HepG2 (cell line): ENCODE data around the gene FNDC3B. TPM values are rescaled to one million over a fixed set of nuclear protein-coding genes. Genes with fewer than 3 reads are reported as not detected.

Source experiments
- CBFB ChIP-seq: sonication (generic); formaldehyde crosslinking; IDR thresholded peaks from 2 replicates; pipeline ENCODE4 v1.4.0; 2020; ENCODE audit warnings: missing genetic modification reagents
- FOXA1 ChIP-seq, 2 experiments: fragments of 450-650 bp in 1 of 2; sonication (generic) in 1 of 2; formaldehyde crosslinking in 1 of 2; IDR thresholded peaks; 2 replicates each; pipeline versions ENCODE4 v1.4.0 to v1.6.1; 2016 to 2020; ENCODE audit warnings: missing genetic modification reagents in 1 of 2
- FOXK2 ChIP-seq: fragments of 450-650 bp; IDR thresholded peaks from 2 replicates; pipeline ENCODE4 v1.6.1; 2016
- GABPB1 ChIP-seq: IDR thresholded peaks from 2 replicates; pipeline ENCODE4 v1.6.1; 2016; ENCODE audit warnings: mild to moderate bottlenecking, missing genetic modification reagents, moderate library complexity, missing compliant biosample characterization
- GATAD1 ChIP-seq: IDR thresholded peaks from 2 replicates; pipeline ENCODE4 v1.6.1; 2016; ENCODE audit warnings: missing genetic modification reagents, missing compliant biosample characterization
- GPBP1L1 ChIP-seq: sonication (generic); formaldehyde crosslinking; IDR thresholded peaks from 2 replicates; pipeline ENCODE4 v1.5.0; 2020; ENCODE audit warnings: mild to moderate bottlenecking, missing genetic modification reagents
- HNRNPK ChIP-seq: fragments of 200-400 bp; formaldehyde crosslinking; IDR thresholded peaks from 2 replicates; pipeline ENCODE4 v1.6.1; 2018; ENCODE audit warnings: low read length, low read depth, moderate library complexity, mild to moderate bottlenecking; ENCODE audit not compliant: poor library complexity, severe bottlenecking
- KAT8 ChIP-seq: IDR thresholded peaks from 2 replicates; pipeline ENCODE4 v1.6.1; 2016; ENCODE audit warnings: missing genetic modification reagents, missing compliant biosample characterization
- KLF9 ChIP-seq: IDR thresholded peaks from 2 replicates; pipeline ENCODE4 v1.6.1; 2016; ENCODE audit warnings: low read depth
- NCOA1 ChIP-seq: sonication (generic); formaldehyde crosslinking; IDR thresholded peaks from 2 replicates; pipeline ENCODE4 v1.9.0; 2021; ENCODE audit warnings: missing genetic modification reagents
- NR2F2 ChIP-seq: IDR thresholded peaks from 2 replicates; pipeline ENCODE4 v1.6.1; 2012; ENCODE audit warnings: low read depth, inconsistent platforms, borderline replicate concordance
- RCOR2 ChIP-seq: IDR thresholded peaks from 2 replicates; pipeline ENCODE4 v1.6.1; 2016; ENCODE audit warnings: missing biosample characterization, missing genetic modification reagents
- SKI ChIP-seq: fragments of 450-650 bp; IDR thresholded peaks from one replicate; pipeline ENCODE4 v1.6.1; 2018; ENCODE audit warnings: mild to moderate bottlenecking; ENCODE audit not compliant: partially characterized antibody
- SMARCC2 ChIP-seq: fragments of 450-650 bp; IDR thresholded peaks from 2 replicates; pipeline ENCODE4 v1.6.1; 2017; ENCODE audit warnings: antibody characterized with exemption, mild to moderate bottlenecking
- TCF7 ChIP-seq: sonication (generic); IDR thresholded peaks from 2 replicates; pipeline ENCODE4 v1.6.1; 2016; ENCODE audit warnings: antibody characterized with exemption, low read depth
- TOPORS ChIP-seq: sonication (generic); formaldehyde crosslinking; IDR thresholded peaks from 2 replicates; pipeline ENCODE4 v1.8.0; 2023; ENCODE audit warnings: mild to moderate bottlenecking, missing genetic modification reagents
- ZMAT3 ChIP-seq: sonication (generic); formaldehyde crosslinking; conservative IDR thresholded peaks from 2 replicates; pipeline ENCODE4 v1.7.0; 2021; ENCODE audit warnings: missing genetic modification reagents
- ZNF615 ChIP-seq: sonication (generic); formaldehyde crosslinking; IDR thresholded peaks from 2 replicates; pipeline ENCODE4 v1.5.0; 2020; ENCODE audit warnings: mild to moderate bottlenecking, missing genetic modification reagents, borderline replicate concordance
- ZNF777 ChIP-seq: sonication (generic); formaldehyde crosslinking; IDR thresholded peaks from 2 replicates; pipeline ENCODE4 v1.4.0; 2020; ENCODE audit warnings: missing genetic modification reagents
- polyA plus RNA-seq, 8 experiments: library from polyadenylated mRNA; depleted of rRNA in 3 of 8; stranded (reverse) in 7 of 8; unstranded in 1 of 8; fragments of >200 nt; fragmentation: Illumina TruSeq in 4 of 8; extraction: Trizol in 4 of 8; gene quantifications; 2 replicates each; pipeline versions ENCODE4 v1.2.1 to v1.2.3, GENCODE V29; 2011 to 2016; ENCODE audit warnings: low read depth in 4 of 8, missing spikeins in 1 of 8, mixed read lengths in 1 of 8; ENCODE audit not compliant: insufficient read depth in 1 of 8
- total RNA-seq, 5 experiments: library from RNA; depleted of rRNA; stranded (reverse); fragments of >200 nt; fragmentation: Illumina TruSeq; extraction: Trizol; gene quantifications; 2 replicates each; pipeline ENCODE4 v1.2.3, GENCODE V29; 2016; ENCODE audit warnings: low read depth in 1 of 5
- TF ChIP-seq, protein P1 (sequence below): sonication (generic); formaldehyde crosslinking; IDR thresholded peaks from 2 replicates; pipeline ENCODE4 v1.4.0; 2020; ENCODE audit warnings: missing genetic modification reagents
- TF ChIP-seq, protein P2 (sequence below): sonication (generic); formaldehyde crosslinking; IDR thresholded peaks from 2 replicates; pipeline ENCODE4 v1.5.0; 2020; ENCODE audit warnings: mild to moderate bottlenecking, missing genetic modification reagents, borderline replicate concordance

The FNDC3B gene
- total and polyA plus RNA-seq, 2 of the 13 experiments (the other 11 are each of a cell fraction or from before 2014, with no cell fraction given) = 74.8 to 103 TPM

DNA sequence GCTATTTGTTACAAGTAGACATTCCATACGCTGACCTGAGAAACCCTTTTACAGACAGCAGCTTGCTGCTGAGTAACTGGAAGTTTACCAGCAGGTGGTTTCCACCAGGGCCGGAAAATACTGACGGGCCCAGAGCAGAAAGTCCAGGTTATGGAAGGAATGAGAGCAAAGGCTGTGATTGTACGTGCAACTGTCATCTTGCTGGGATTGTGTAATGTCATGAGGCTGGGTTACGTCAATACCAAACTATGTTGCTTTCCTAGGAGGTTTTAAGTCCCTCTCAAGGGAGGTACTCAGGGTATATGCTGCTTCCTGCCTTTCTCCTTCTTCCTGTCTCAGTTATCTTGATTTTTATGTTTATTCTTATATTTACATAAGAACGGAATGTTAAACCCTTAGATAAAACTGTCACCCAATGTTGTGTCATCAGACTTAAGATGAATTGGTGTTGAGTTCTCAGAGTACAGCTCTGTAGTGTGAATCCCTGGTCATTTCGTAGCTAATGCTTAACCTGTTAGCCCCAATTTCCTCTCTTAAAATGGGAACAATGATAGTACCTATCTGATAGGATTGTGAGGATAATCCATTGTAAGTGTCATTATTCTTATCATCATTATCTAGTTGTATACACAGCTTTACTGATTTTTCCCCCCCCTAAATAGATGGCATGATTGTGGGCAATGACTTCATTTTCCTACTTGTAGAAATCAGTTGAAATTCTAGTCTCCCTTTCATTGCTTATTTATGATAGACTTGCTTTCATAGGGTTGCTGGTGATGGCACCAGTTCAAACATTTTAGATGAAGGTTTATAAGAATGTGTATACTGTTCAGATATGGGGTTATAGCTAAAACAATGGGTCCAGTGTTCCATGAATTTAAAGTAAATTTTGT is 101.4 kb downstream of the FNDC3B start (continued):
- TF ChIP-seq TCF7 (peak; percentile 84), KLF9 (CRISPR knock-in tag) (no peak; the same call in 1 of the 2 replicates), GATAD1 (CRISPR knock-in tag) (peak; percentile 70), RCOR2 (CRISPR knock-in tag) (peak; percentile 94), ZNF777 (CRISPR knock-in tag) (no peak), GABPB1 (peak; percentile 51), KAT8 (CRISPR knock-in tag) (peak; percentile 89), NR2F2 (peak; percentile 76), CBFB (CRISPR knock-in tag) (peak; percentile 80), FOXK2 (peak; percentile 68), HNRNPK (no peak), TOPORS (peak; percentile 75), ZMAT3 (no peak), GPBP1L1 (CRISPR knock-in tag) (no peak), SKI (peak; percentile 59), SMARCC2 (no peak), ZNF615 (CRISPR knock-in tag) (no peak), FOXA1 (IDR thresholded peaks at IDR 0.05) (no peak), FOXA1 (CRISPR knock-in tag; IDR thresholded peaks at IDR 0.05) (peak; percentile 76), NCOA1 (CRISPR knock-in tag) (peak; percentile 95)
- TF ChIP-seq, protein P1, sequence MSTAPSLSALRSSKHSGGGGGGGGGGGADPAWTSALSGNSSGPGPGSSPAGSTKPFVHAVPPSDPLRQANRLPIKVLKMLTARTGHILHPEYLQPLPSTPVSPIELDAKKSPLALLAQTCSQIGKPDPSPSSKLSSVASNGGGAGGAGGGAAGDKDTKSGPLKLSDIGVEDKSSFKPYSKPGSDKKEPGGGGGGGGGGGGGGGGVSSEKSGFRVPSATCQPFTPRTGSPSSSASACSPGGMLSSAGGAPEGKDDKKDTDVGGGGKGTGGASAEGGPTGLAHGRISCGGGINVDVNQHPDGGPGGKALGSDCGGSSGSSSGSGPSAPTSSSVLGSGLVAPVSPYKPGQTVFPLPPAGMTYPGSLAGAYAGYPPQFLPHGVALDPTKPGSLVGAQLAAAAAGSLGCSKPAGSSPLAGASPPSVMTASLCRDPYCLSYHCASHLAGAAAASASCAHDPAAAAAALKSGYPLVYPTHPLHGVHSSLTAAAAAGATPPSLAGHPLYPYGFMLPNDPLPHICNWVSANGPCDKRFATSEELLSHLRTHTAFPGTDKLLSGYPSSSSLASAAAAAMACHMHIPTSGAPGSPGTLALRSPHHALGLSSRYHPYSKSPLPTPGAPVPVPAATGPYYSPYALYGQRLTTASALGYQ (CRISPR knock-in tag) = peak; percentile 96
- TF ChIP-seq, protein P2, sequence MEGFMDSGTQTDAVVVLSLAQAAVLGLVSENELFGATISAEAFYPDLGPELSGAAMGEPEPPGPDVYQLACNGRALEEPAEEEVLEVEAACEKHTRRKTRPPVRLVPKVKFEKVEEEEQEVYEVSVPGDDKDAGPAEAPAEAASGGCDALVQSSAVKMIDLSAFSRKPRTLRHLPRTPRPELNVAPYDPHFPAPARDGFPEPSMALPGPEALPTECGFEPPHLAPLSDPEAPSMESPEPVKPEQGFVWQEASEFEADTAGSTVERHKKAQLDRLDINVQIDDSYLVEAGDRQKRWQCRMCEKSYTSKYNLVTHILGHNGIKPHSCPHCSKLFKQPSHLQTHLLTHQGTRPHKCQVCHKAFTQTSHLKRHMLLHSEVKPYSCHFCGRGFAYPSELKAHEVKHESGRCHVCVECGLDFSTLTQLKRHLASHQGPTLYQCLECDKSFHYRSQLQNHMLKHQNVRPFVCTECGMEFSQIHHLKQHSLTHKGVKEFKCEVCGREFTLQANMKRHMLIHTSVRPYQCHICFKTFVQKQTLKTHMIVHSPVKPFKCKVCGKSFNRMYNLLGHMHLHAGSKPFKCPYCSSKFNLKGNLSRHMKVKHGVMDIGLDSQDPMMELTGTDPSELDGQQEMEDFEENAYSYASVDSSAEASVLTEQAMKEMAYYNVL (CRISPR knock-in tag) = peak; percentile 94
